Neural cell (in vitro differentiated cells): ENCODE measurements around the gene NAT9. TPM values are rescaled to one million over a fixed set of nuclear protein-coding genes. Genes with fewer than 3 reads are reported as not detected.

Source experiments
- H2AFZ ChIP-seq: fragments of 200-600, 300-800 bp; sonication (generic), shearing (Covaris generic); 2 replicates; pipeline ENCODE4 v1.6.0; 2014; ENCODE audit warnings: low read depth, mild to moderate bottlenecking, antibody characterized with exemption, low read length, moderate library complexity
- H3F3A ChIP-seq: fragments of 200-600 bp; shearing (Covaris generic); 2 replicates; pipeline ENCODE4 v1.6.1; 2016; ENCODE audit warnings: mild to moderate bottlenecking, moderate library complexity, mixed read lengths, antibody characterized with exemption, low read length; ENCODE audit not compliant: insufficient read depth, poor library complexity, severe bottlenecking
- H3K27ac ChIP-seq: fragments of 200-600, 300-800 bp; sonication (generic), shearing (Covaris generic); 2 replicates; pipeline ENCODE4 v1.5.1; 2014; ENCODE audit warnings: mild to moderate bottlenecking, low read length, moderate library complexity
- H3K27me3 ChIP-seq: fragments of 300-800, 200-600 bp; sonication (generic), shearing (Covaris generic); 2 replicates; pipeline ENCODE4 v1.6.0; 2014; ENCODE audit warnings: mild to moderate bottlenecking, low read depth, low read length, moderate library complexity; ENCODE audit not compliant: insufficient read depth
- H3K36me3 ChIP-seq: fragments of 300-800, 200-600 bp; sonication (generic), shearing (Covaris generic); 2 replicates; pipeline ENCODE4 v1.5.1; 2014; ENCODE audit warnings: mild to moderate bottlenecking, antibody characterized with exemption, low read length, moderate library complexity; ENCODE audit not compliant: insufficient read depth
- H3K4me2 ChIP-seq: fragments of 300-800, 200-600 bp; sonication (generic), shearing (Covaris generic); 2 replicates; pipeline ENCODE4 v1.6.0; 2014; ENCODE audit warnings: mild to moderate bottlenecking, low read length
- H3K4me3 ChIP-seq: fragments of 300-800, 200-600 bp; sonication (generic), shearing (Covaris generic); 2 replicates; pipeline ENCODE4 v1.5.1; 2014; ENCODE audit warnings: mild to moderate bottlenecking, low read length, moderate library complexity
- H3K79me2 ChIP-seq: fragments of 200-600 bp; shearing (Covaris generic); replicated peaks from 2 replicates; pipeline ENCODE4 v1.6.0; 2014; ENCODE audit warnings: mild to moderate bottlenecking, low read length, moderate library complexity; ENCODE audit not compliant: insufficient read depth
- H3K9ac ChIP-seq: fragments of 300-800, 200-600 bp; sonication (generic), shearing (Covaris generic); 2 replicates; pipeline ENCODE4 v1.6.1; 2016; ENCODE audit warnings: mild to moderate bottlenecking, low read length, mixed read lengths
- H3K9me2 ChIP-seq: fragments of 200-600 bp; shearing (Covaris generic); 2 replicates; pipeline ENCODE4 v1.6.1; 2016; ENCODE audit warnings: mild to moderate bottlenecking, low read length, mixed read lengths; ENCODE audit not compliant: insufficient read depth
- H3K9me3 ChIP-seq: fragments of 200-600, 300-800 bp; sonication (generic), shearing (Covaris generic); 2 replicates; pipeline ENCODE4 v1.6.1; 2016; ENCODE audit warnings: mild to moderate bottlenecking, mixed run types, low read length, moderate library complexity, mixed read lengths
- H4K20me1 ChIP-seq: fragments of 200-600 bp; shearing (Covaris generic); 2 replicates; pipeline ENCODE4 v1.6.1; 2016; ENCODE audit warnings: mild to moderate bottlenecking, mixed run types; ENCODE audit not compliant: insufficient read depth
- CTCF ChIP-seq: fragments of 450-650 bp; IDR thresholded peaks from 2 replicates; pipeline ENCODE4 v1.5.1; 2014; ENCODE audit warnings: antibody characterized with exemption, mild to moderate bottlenecking, moderate library complexity; ENCODE audit not compliant: poor library complexity, severe bottlenecking
- EP300 ChIP-seq: fragments of 450-650 bp; conservative IDR thresholded peaks from 2 replicates; pipeline ENCODE4 v1.6.1; 2014; ENCODE audit warnings: antibody characterized with exemption, mild to moderate bottlenecking, moderate library complexity; ENCODE audit not compliant: poor library complexity, severe bottlenecking
- EZH2 ChIP-seq: fragments of 200-600, 300-800 bp; shearing (Covaris generic), sonication (generic); IDR thresholded peaks from 2 replicates; pipeline ENCODE4 v1.6.1; 2014; ENCODE audit warnings: antibody characterized with exemption, low read length, borderline replicate concordance, mild to moderate bottlenecking; ENCODE audit not compliant: insufficient read depth, poor library complexity, severe bottlenecking
- MXI1 ChIP-seq: fragments of 450-650 bp; conservative IDR thresholded peaks from 2 replicates; pipeline ENCODE4 v1.6.1; 2014; ENCODE audit warnings: antibody characterized with exemption, mild to moderate bottlenecking; ENCODE audit not compliant: poor library complexity, severe bottlenecking
- TAF1 ChIP-seq: IDR thresholded peaks from 2 replicates; pipeline ENCODE4 v1.6.1; 2012; ENCODE audit warnings: low read depth
- polyA plus RNA-seq: library from polyadenylated mRNA; depleted of rRNA; stranded (reverse); fragments of >200 nt; gene quantifications from 2 replicates; pipeline ENCODE4 v1.2.3, GENCODE V29; 2014
- TF ChIP-seq, protein P1 (sequence below): IDR thresholded peaks from 2 replicates; pipeline ENCODE4 v1.6.1; 2012; ENCODE audit warnings: borderline replicate concordance

Gene NAT9
- polyA plus RNA-seq, 1 donor from 2014 or later: 243 TPM

GRCh38 chr17:74769856-74770497 lies 6.2 kb downstream of the NAT9 start:
- Histone ChIP-seq H2AFZ (no peak overlapping the region), H3K27me3 (no peaks in the 10 kb centered on the region), H3K9me2 (no peaks in the 10 kb centered on the region), H3K9ac (no peak overlapping the region), H3K4me3 (no peak overlapping the region), H3K79me2 (no peaks in the 10 kb centered on the region), H3F3A (no peaks in the 10 kb centered on the region), H3K36me3 (peaks cover 7% of the 10 kb centered on the region), H3K9me3 (no peaks in the 10 kb centered on the region), H3K27ac (no peak overlapping the region), H3K4me2 (no peak overlapping the region), H4K20me1 (no peaks in the 10 kb centered on the region)
- TF ChIP-seq CTCF (no peak), EP300 (no peak), EZH2 (no peak)

- Histone ChIP-seq H3K27ac (no peak overlapping the region), H3K27me3 (no peaks in the 10 kb centered on the region), H3F3A (no peaks in the 10 kb centered on the region), H3K4me2 (no peak overlapping the region), H3K79me2 (no peaks in the 10 kb centered on the region), H3K36me3 (peaks cover 7% of the 10 kb centered on the region), H3K4me3 (no peak overlapping the region), H4K20me1 (no peaks in the 10 kb centered on the region), H3K9me3 (no peaks in the 10 kb centered on the region), H3K9ac (no peak overlapping the region), H2AFZ (no peak overlapping the region), H3K9me2 (no peaks in the 10 kb centered on the region)
- TF ChIP-seq, protein P1, sequence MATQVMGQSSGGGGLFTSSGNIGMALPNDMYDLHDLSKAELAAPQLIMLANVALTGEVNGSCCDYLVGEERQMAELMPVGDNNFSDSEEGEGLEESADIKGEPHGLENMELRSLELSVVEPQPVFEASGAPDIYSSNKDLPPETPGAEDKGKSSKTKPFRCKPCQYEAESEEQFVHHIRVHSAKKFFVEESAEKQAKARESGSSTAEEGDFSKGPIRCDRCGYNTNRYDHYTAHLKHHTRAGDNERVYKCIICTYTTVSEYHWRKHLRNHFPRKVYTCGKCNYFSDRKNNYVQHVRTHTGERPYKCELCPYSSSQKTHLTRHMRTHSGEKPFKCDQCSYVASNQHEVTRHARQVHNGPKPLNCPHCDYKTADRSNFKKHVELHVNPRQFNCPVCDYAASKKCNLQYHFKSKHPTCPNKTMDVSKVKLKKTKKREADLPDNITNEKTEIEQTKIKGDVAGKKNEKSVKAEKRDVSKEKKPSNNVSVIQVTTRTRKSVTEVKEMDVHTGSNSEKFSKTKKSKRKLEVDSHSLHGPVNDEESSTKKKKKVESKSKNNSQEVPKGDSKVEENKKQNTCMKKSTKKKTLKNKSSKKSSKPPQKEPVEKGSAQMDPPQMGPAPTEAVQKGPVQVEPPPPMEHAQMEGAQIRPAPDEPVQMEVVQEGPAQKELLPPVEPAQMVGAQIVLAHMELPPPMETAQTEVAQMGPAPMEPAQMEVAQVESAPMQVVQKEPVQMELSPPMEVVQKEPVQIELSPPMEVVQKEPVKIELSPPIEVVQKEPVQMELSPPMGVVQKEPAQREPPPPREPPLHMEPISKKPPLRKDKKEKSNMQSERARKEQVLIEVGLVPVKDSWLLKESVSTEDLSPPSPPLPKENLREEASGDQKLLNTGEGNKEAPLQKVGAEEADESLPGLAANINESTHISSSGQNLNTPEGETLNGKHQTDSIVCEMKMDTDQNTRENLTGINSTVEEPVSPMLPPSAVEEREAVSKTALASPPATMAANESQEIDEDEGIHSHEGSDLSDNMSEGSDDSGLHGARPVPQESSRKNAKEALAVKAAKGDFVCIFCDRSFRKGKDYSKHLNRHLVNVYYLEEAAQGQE: no peak
- no peak for TF ChIP-seq TAF1
- no peak for TF ChIP-seq MXI1
- TF ChIP-seq CTCF: no peak
These were observed 6.8 kb downstream of the NAT9 start for GRCh38 chr17:74769266-74769855.
